Dermis lymphatic vessel endothelial cell (primary cell): ENCODE data around the gene IRS1. TPM values are rescaled to one million over a fixed set of nuclear protein-coding genes. Genes with fewer than 3 reads are reported as not detected.

Source experiments
- total RNA-seq: library from RNA; depleted of rRNA; stranded (reverse); fragments of >200 nt; gene quantifications from 2 replicates; pipeline ENCODE4 v1.2.1, GENCODE V29; 2014

Gene IRS1, protein sequence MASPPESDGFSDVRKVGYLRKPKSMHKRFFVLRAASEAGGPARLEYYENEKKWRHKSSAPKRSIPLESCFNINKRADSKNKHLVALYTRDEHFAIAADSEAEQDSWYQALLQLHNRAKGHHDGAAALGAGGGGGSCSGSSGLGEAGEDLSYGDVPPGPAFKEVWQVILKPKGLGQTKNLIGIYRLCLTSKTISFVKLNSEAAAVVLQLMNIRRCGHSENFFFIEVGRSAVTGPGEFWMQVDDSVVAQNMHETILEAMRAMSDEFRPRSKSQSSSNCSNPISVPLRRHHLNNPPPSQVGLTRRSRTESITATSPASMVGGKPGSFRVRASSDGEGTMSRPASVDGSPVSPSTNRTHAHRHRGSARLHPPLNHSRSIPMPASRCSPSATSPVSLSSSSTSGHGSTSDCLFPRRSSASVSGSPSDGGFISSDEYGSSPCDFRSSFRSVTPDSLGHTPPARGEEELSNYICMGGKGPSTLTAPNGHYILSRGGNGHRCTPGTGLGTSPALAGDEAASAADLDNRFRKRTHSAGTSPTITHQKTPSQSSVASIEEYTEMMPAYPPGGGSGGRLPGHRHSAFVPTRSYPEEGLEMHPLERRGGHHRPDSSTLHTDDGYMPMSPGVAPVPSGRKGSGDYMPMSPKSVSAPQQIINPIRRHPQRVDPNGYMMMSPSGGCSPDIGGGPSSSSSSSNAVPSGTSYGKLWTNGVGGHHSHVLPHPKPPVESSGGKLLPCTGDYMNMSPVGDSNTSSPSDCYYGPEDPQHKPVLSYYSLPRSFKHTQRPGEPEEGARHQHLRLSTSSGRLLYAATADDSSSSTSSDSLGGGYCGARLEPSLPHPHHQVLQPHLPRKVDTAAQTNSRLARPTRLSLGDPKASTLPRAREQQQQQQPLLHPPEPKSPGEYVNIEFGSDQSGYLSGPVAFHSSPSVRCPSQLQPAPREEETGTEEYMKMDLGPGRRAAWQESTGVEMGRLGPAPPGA (N-terminal part only)
- total RNA-seq = 0.09 and 0.11 TPM in 2 replicates

GRCh38 chr2:226799211-226799975, at the start of gene IRS1:
Gene IRS1 (minus strand): TSS chr2:226799820. CDS start chr2:226798738, 1,082 bp downstream.

DNA sequence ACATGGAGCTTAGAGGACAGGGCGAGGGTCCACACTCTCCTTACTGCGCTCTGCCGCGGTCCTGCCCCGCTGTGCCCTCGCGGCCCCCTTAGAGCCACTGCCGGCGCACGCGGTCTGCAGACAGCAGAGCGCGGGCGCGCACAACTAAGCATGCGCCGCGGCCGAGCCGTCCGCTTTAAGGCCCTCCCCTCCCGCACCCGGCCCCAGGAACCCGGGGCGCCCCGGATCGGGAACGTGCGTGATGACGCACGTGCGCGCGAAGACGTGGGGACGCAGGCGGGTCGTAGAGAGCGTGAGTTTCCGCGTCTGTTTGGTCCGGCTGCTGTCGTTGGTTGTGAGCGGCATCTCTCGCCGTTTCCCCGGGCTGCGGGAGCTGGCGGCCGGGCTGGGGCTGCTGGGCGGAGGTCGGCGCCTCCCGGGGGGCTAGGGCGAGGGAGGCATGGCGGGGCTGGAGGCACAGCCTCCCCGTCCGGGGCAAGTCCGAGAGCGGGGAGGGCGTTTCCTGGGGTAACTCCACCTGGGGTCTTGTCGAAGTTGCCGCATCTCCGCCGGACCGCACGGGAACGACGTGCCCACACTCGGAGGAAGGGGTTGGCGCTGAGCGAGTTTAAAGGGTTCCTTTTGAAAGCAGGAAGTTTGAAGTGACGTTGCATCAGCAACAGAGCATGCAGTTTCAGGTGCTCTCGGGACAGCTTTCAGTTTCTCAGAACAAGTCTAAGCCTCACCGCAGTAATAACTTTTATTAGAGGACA, 36.4 kb upstream of the IRS1 start, which contains the start of gene RHBDD1:
RHBDD1 (plus strand) TSS at position 259 of the 752 bp plus-strand sequence. CDS start 28,640 bp downstream, outside the sequence.

Other genes starting within 250 kb of the IRS1 start
- gene RHBDD1, start 36.2 kb upstream of the IRS1 start, total RNA-seq = 9.6 and 9.8 TPM in 2 replicates